Muscle of back (tissue), 13 donors: ENCODE data around the gene SELENOS. TPM values are rescaled to one million over a fixed set of nuclear protein-coding genes. Genes with fewer than 3 reads are reported as not detected.
A peak's percentile ranks its signal among the peaks of the same experiment; 100 is the strongest.

ENCODE experiments used
- DNase-seq, 3 donors: peaks; one replicate each; pipeline versions ENCODE4 v3.0.0 to v3.0.0-alpha.2; 2013
- long read RNA-seq, 9 donors: transcript quantifications; one replicate each; lab custom pipeline, GENCODE V29; 2026
- polyA plus RNA-seq, 10 donors: library from polyadenylated mRNA; unstranded; fragments of 120-200 nt; gene quantifications; one replicate each; pipeline ENCODE4 v1.2.1, GENCODE V29; 2013; ENCODE audit not compliant: insufficient read length in 10 of 10

SELENOS gene, protein sequence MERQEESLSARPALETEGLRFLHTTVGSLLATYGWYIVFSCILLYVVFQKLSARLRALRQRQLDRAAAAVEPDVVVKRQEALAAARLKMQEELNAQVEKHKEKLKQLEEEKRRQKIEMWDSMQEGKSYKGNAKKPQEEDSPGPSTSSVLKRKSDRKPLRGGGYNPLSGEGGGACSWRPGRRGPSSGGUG
- 10 to 100 TPM; 36.4 to 49.9 (median 39.4) TPM for polyA plus RNA-seq
- long read RNA-seq, donor 1, transcript SELENOS-203 (6 exons, 1,188 nt) = major isoform, 22 of 25 reads
- long read RNA-seq, donor 1, partial matches to known transcripts = 0 of 25 reads
- long read RNA-seq, donor 1, other reads (novel, unspliced or antisense) = 0 of 25 reads
- long read RNA-seq, donor 2, transcript SELENOS-203 (6 exons, 1,188 nt) = major isoform, 10 of 19 reads
- long read RNA-seq, donor 2, transcript SELENOS-206 (3 exons, 556 nt) = minor isoform, 5 of 19 reads
- long read RNA-seq, donor 2, partial matches to known transcripts = 0 of 19 reads
- long read RNA-seq, donor 2, other reads (novel, unspliced or antisense) = 0 of 19 reads
- long read RNA-seq, donor 3 = 0 reads
- long read RNA-seq, donor 4, transcript SELENOS-204 (4 exons, 856 nt) = minor isoform, 5 of 32 reads
- long read RNA-seq, donor 4, transcript SELENOS-206 (3 exons, 556 nt) = minor isoform, 7 of 32 reads
- long read RNA-seq, donor 4, transcript SELENOS-203 (6 exons, 1,188 nt) = major isoform, 16 of 32 reads
- long read RNA-seq, donor 4, partial matches to known transcripts = 0 of 32 reads
- long read RNA-seq, donor 4, other reads (novel, unspliced or antisense) = 0 of 32 reads
- long read RNA-seq, donor 5, transcript SELENOS-206 (3 exons, 556 nt) = minor isoform, 6 of 41 reads
- long read RNA-seq, donor 5, transcript SELENOS-203 (6 exons, 1,188 nt) = major isoform, 15 of 41 reads
- long read RNA-seq, donor 5, transcript SELENOS-204 (4 exons, 856 nt) = minor isoform, 10 of 41 reads
- long read RNA-seq, donor 5, partial matches to known transcripts = 6 of 41 reads
- long read RNA-seq, donor 5, other reads (novel, unspliced or antisense) = 0 of 41 reads
- long read RNA-seq, donor 6, transcript SELENOS-204 (4 exons, 856 nt) = minor isoform, 6 of 36 reads
- long read RNA-seq, donor 6, transcript SELENOS-206 (3 exons, 556 nt) = minor isoform, 7 of 36 reads
- long read RNA-seq, donor 6, transcript SELENOS-203 (6 exons, 1,188 nt) = major isoform, 21 of 36 reads
- long read RNA-seq, donor 6, partial matches to known transcripts = 0 of 36 reads
- long read RNA-seq, donor 6, other reads (novel, unspliced or antisense) = 0 of 36 reads
- long read RNA-seq, donor 7, transcript SELENOS-203 (6 exons, 1,188 nt) = major isoform, 10 of 25 reads
- long read RNA-seq, donor 7, transcript SELENOS-206 (3 exons, 556 nt) = minor isoform, 5 of 25 reads
- long read RNA-seq, donor 7, partial matches to known transcripts = 5 of 25 reads
- long read RNA-seq, donor 7, other reads (novel, unspliced or antisense) = 0 of 25 reads
- long read RNA-seq, donor 8, transcript SELENOS-203 (6 exons, 1,188 nt) = major isoform, 12 of 22 reads
- long read RNA-seq, donor 8, transcript SELENOS-206 (3 exons, 556 nt) = minor isoform, 6 of 22 reads
- long read RNA-seq, donor 8, partial matches to known transcripts = 0 of 22 reads
- long read RNA-seq, donor 8, other reads (novel, unspliced or antisense) = 0 of 22 reads
- long read RNA-seq, donor 9, partial matches to known transcripts = 0 of 2 reads
- long read RNA-seq, donor 9, other reads (novel, unspliced or antisense) = 0 of 2 reads

DNA sequence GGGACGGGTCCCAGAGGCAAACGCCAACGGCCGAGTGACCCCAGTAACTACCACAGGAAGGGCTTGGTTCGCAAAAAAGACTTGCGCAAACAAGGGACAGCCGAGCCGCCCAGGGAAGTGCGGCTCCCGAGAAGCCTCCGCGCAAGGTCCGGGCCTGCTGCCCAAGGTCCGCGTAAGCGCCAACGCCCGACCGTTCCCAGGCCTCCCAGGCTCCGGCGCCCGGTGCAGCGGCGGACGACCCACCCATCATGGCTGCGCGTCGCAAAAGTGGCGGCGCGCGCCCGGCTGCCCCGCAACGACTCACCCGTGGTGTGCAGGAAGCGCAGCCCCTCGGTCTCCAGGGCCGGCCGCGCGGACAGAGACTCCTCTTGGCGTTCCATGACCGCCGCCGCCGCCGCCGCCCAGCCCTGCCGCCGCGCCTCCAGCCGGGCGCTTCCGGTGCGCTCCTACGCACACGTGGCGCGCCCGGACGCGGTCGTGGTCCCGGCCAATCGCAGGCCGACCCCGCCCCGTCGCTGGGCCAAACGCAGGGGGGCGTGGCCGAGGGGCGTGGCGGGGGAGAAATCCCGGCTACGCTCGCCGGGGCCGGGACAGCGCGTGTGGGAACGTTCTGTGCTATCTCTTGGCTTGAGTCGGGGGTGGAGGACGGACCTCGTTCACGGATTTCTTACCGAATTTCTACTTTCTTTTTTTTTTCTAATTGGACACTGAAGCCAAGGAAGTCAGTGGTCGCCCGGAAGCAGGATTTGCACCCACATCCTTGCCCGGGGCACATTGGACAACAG lies at the start of gene SELENOS:
SELENOS (minus strand) TSS at position 448 of the 785 bp plus-strand sequence; CDS start at position 380, 68 bp downstream.
- peak; percentile 91 to 97 (median 95) for DNase-seq

DNA sequence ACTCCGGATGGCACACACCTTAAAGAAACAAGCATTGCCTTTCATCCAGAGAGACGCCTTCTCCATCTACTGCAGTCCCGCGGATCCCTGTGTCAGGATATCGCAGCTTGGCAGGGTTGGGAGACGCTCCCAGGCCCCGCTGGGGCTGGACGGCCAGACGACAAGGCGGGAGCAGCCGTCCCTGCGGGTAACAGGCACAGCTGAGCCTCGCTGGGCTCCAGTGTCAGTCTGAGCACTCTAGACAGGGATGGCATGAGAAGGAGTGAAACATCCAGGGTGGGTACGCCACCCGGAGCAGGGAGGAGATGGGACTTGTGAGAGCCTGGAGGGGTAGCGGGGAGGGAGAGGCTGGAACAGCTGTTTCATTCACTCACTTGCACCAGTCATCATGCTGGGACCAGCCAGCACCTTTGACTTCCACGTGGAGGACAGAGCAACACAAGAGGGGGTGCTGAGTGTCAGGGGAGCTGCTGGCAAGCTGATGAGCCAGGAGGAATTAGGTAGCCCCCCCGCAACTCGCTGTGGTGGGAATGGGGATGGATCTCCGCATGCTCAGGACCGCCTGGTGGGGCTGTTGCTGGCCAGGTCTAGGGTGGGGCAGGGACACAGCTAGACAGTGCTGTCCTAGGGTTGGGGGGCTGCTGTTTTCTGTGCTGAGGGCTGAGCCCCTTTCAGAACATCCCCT lies 49.3 kb upstream of the SELENOS start:
- peak in 2 of 3 donors; percentile 38 for DNase-seq

DNA sequence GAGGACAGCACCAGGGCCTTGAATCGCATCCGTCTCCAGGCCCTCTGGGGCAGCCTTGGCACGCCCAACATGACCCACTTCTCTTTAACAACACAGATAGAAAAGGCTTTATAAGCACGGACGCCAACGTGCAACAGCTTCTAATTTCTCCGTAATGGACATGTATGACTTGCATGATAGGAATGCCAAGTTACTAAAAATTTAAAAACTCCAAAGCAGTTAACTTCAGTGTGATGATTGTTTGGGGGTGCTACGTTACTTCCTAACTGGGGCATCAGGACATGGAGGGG lies 48.7 kb upstream of the SELENOS start:
- no peak for DNase-seq

DNA sequence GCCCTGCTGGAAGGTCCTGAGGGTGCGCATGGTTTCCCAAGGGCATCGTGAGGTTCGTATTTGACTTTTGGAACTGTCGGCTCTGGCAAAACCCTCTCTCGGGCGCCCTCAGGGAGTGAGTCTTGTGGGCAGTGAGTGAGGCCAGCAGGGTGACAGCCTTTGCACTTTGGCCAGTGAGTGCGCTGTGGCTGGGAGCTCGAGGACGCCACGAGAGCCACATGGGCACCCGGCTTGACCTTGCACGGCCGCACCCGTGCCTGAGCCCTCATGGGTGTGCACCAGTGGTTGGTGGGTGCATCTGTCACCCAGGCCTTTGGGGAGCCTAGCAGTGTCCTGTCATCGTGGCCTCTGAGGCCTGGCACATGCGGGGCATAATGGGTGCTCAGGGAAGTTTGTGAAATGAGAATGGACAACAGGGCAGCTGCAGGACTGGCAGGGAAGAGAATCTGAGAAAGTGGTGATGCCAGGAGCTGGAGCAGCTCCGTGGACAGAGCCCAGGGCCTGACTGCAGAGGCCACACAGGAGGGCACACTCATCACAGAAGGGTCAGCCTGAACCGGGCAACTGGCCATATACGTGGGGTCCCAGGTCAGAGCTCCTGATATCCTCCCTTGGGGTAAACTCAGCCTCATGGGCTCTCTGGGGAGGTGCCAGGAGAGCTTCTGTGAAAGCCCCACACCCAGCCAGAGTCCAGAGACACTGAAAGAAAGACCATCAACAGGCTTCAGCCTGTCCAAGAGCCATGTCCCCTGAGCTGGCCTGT lies 48.2 kb upstream of the SELENOS start:
- no peak for DNase-seq

DNA sequence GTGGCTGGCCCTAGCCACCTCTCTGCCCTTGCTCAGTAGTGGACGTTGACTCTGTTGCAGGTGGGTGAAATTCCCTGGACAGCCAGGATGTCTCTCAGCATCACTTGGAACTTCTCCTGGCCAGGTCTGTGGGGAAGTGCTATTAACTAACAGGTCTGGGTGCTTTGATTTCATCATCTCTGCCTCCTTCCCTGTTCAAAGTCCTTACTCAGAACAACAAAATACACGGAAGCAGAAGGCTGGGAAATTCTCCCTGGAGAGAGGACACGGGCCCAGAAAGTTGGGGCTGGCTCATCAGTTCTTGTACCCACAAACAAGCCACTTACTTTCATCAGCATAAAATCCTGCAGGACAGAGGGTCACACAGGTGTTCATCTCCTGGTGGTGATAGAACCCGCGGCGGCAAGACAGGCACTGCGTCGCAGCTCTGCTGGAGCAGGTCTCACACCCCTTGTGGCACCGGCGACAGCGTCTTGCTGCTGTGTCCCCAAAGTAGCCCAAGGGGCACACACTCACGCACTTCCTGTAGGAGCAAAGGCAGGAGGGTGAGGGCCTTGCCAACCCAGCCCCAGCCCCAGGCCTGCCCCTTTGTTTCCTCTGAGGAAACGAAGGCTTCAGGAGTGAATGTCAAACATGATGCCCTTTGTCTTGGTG lies 47.4 kb upstream of the SELENOS start:
- no peak for DNase-seq

DNA sequence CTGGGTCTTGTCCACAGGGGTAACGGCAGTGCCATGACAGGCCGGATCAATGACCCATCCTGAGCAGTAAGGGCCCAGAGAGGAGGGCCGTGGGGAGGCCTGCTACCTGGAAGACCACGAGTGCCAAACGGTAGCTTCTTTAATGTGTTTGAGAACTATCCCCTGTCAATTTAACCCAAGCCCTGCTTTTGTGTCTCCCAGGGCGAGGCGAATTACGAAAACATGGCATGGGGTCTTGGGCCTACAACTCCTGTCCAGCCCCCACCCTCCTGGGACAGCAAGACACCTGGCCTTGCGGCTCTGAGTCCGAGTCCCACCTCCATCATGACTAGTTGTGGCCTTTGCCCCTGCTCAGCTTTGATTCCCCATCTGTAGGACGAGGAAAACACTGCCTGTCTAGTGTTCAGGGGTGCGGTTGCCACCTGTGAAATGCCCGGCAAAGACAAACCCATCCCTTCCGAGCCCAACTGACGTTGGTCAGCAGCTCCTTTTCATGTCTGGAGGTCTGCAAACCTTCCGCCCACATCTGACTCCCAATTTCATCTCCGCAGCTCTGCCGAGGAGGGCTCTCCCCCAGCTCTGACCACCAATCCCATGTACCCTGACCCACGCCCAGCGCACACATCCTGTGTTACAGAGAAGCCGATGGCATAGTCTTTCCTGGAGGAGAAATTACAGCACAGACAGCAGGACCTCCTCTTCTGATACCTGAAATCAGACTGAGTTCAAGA lies 46.7 kb upstream of the SELENOS start:
- no peak for DNase-seq

DNA sequence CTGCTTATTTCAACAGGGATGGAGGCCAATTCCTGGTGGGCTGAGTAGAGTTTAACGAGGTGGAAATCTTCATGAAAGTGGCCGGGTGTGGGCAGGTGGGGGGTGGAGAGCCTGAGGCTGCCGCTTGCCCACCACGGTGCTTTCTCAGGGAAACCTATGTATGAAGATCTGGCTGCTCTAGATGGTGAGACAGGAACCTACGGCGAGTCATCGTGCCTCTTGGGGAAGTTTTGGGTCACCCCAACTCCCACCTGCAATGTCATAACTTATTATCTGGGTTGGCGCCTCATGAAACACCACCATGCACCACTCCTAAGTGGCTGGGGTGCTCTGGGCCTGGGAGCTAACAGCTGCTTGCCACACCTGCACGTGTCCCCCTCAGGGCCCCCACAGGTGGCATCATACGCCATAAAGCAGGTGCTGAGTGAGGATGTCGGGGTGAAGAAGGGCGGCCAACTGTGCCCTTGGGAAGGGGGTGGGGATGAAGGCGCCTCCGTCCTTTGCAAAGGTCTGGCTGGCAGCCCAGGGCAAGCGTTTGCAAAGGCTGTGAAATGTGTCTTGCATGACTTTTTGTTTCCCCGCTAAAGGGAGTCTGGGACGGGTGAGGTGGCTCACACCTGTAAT lies 45.7 kb upstream of the SELENOS start:
- DNase-seq = no peak

DNA sequence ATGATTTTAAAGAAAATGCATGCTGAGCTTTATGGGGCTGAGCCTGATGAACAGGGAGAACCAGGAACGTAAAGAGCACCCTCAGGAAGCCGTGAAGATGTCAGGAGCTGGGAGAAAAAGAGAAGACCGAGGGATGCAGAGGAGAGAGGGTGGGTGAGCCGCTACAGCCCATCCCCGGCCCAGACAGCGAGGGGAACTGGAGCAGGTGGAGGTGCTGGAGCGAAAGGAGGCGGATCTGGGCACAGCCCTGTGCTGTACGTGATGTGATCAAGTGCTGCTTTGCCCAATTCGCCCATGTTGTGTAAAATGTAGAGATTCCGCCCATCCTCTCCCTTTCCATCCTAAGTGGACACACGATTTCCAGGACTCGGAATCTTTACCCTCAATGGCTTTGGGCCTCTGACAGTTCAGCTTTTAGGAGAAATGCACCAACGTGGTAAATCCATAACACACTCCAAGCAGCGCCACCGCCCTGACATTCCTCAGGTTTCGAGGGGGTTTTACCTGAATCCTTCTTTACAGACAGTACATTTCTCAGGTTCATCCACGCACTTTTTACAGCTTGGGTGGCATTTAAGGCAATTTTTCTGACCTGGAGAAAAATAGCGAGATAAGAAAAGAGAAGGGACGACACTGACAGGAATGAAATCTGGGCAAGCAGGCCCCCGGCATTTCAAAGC lies 44.9 kb upstream of the SELENOS start:
- no peak for DNase-seq

DNA sequence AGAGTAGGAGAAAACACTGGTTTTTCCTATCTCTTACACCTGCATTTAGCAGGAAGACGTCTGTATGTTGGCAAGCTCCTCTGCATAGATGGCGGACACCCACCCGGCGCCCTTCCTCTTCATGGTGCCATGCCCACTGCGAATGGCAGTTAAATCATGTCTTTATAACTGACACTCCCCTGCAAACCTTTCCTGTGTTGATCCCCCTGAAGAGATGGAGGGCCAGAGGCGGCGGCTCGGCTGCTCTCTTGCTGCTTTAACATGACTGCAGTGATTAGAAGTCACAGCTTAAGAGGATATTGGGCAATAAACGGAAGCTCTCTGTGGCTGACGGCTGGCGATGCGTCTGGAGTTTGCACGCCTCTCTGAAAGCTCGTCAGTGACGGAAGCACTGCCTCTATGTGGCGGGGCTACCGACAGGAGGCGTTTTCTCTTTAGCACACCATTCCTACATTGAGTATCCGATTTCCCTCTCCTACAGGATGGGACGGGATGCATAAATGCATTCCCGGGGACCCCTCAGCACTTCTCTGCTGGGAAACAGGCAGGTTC lies 43.3 kb upstream of the SELENOS start:
- DNase-seq = peak in 2 of 3 donors; percentile 19 to 52

DNA sequence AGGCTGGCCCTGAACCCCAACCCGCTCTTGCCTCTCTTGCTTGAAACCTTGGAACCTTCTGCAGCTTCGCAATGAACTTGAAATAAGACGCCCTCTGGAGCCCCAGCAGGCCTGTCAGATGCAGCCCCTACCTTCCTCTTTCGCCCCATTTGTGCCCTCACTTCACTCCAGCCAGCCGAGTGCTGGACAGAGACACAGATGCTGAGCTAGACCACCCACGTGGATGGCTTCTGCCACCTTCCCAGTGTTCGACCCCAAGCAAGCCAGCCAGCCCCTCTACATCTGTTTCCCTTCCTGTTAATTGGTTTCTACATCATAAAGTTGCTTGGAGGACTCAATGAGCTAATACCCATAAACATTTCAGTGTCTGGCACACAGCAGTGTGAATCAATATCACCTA lies 41.6 kb upstream of the SELENOS start:
- no peak for DNase-seq

DNA sequence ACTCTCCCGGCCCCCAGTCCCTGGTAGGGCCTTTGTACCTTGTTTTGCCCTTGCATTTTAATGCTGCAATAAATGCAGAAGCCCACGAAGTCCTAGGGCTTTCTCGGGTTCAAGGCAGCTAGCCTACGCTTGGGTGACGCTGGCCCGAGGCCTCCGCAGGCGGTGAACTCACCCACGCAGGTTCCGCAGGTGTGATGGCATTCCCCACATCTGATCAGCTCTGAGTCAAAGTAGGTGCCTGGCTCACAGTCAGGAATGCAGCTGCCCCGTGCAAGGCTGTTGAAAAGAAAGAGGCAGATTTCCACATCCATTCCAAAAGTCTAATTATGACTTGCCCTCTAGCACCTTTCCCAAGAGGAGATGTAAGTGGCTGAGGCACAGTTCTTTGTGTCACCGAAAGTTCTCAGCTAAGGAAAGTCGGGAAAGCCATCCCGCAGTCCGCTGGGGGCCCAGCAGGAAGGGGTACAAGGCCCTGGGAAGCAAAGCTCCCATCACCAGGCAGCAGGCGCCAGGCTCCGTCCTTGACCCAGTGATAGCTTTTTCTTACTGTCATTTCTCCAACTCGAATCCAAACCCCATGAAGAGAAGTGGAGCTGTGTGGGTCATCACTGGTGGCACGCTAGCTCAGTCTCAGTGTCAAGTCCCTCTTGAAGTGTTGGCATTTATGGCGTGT lies 41.0 kb upstream of the SELENOS start:
- DNase-seq = no peak

DNA sequence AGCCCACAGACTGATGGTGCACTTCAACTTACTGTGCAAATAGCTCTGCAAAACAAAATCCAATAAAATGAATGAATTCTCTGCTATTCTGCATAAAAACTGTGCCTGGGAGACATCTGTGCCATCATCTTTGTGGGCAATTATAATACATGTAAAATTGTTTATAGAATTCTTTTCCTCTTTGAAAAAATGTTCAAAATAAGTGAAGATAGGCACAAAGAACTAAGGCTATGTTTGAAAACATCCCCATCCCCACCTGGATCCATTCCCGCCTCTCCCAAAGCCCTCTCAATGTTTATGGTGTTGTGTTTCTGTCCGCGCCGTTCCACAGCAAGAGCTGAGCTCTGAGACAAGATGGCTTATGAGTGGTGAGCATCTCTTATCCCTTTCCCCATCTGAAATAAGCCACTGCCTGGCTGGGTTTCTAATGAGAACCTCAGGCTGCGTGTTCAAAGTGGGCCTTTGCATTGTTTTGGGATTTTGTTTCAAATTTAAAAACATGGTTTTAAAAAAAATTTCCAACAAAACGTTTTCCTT lies 40.1 kb upstream of the SELENOS start:
- no peak for DNase-seq

DNA sequence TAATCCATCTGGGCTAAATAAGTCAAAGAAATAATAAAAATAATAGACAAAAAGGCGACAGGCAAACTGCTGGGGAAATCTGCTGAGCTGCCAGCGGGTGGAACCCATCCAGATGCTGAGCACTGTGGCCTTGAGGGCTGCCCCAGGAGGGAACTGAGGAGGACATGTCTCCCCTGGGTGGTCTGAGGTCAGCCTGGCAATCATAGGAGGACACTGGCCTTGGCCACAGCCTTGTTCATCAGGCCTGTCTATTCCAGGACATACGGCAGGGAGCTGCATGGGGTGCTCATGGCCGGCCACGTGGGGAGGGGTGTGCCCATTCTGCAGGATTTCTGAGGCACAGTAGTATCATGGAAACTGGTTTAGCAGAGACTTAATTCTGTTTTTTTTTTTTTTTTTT lies 39.2 kb upstream of the SELENOS start:
- no peak for DNase-seq

DNA sequence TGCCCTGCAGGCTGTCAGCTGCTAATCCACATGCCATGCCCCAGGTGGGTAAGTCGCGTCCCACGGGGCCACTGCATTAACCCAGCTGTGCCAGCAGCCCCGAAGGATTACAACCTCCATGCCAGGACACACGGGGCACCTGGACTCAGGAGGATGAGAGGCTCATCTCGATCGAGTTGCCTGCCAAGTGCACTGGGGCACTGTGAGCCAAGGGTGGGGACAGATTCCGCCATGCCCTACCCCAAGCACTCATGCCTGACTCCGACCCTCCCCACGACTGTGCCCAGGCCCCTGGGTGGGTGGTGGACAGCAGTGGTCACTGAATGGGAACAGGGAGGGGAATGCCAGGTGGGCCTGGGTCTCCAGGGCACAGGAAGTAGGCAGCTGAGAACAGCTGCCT lies 38.5 kb upstream of the SELENOS start:
- DNase-seq = no peak
